Heart left ventricle (tissue), 13 donors: ENCODE results near the gene ZNF516.

ENCODE experiments used
- POLR2A ChIP-seq, 2 donors: fragments of 450-650 bp; IDR thresholded peaks; one replicate each; pipeline ENCODE4 v1.6.1; 2017; ENCODE audit warnings: antibody characterized with exemption in 2 of 2, mild to moderate bottlenecking in 2 of 2, moderate library complexity in 2 of 2
- TF ChIP-seq, protein P1 (sequence below), 12 donors: fragments of 200-600 bp; sonication (generic) in 4 of 12; IDR thresholded peaks; one replicate each; pipeline versions ENCODE4 v1.5.0 to v1.8.0; 2018 to 2022; ENCODE audit warnings: antibody characterized with exemption in 12 of 12, mild to moderate bottlenecking in 5 of 12
- donor health status: ischemic (EF 13 %, LVEDD 7.1; RV severe dilation, severe dysfunction).
- donor health status: DM: no; HTN: yes; CAD: no.
- donor health status: DM: no; HTN: no; CAD: no.
- donor health status: ischemic (EF 25% LVEDD 6.9; RV normal size, moderate dysfunction).
- donor health status: ischemic (EF 25% LVEDD 5.7; RV mildly dilated, moderate dysfunction).
- donor health status: ischemic (EF 35%, LVEDD 5.7; RV mildly dilated, moderate dysfunction).
- donor health status: nonischemic (EF 11% LVEDD 7.7; RV severe dilation, severe dysfunction).
- donor health status: DM: yes; HTN: yes; CAD: no.
- donor health status: PGD.
- donor health status: ischemic (EF 29% LVEDD 5.4; RV normal size, mild dysfunction).
- donor health status: nonischemic (EF 23%, LVEDD 6.1; RV moderate dilation, normal function).

DNA sequence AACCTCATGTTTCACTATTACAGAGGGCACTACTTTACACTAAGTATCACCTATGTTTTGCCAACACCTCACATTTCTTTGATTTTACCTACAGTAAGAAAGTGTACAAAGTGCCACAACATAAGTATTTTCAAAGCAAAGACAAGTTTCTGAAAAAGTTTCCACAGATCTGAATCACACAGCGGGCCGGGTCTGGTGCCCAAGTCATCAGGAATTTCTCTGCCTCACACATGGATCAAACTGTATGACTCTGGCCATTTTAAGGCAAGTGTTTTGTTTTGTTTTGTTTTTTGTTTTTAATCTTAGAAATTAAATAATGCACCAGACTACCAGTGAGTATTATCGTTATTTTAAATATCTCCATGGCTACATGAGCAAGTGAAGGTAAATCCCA is 73.4 kb downstream of the ZNF516 start:
- TF ChIP-seq, protein P1, sequence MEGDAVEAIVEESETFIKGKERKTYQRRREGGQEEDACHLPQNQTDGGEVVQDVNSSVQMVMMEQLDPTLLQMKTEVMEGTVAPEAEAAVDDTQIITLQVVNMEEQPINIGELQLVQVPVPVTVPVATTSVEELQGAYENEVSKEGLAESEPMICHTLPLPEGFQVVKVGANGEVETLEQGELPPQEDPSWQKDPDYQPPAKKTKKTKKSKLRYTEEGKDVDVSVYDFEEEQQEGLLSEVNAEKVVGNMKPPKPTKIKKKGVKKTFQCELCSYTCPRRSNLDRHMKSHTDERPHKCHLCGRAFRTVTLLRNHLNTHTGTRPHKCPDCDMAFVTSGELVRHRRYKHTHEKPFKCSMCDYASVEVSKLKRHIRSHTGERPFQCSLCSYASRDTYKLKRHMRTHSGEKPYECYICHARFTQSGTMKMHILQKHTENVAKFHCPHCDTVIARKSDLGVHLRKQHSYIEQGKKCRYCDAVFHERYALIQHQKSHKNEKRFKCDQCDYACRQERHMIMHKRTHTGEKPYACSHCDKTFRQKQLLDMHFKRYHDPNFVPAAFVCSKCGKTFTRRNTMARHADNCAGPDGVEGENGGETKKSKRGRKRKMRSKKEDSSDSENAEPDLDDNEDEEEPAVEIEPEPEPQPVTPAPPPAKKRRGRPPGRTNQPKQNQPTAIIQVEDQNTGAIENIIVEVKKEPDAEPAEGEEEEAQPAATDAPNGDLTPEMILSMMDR (IDR thresholded peaks at IDR 0.05): no peak
- no peak for TF ChIP-seq POLR2A (IDR thresholded peaks at IDR 0.05)
